Stomach (tissue), 4 donors: ENCODE measurements around the gene TSFM.

Source experiments
- CTCF ChIP-seq, 7 experiments: fragments of 450-650 bp in 4 of 7; fragments of 200-600 bp in 3 of 7; sonication (generic) in 3 of 7; IDR thresholded peaks; one replicate each; pipeline ENCODE4 v1.5.1; 2016 to 2019; ENCODE audit warnings: antibody characterized with exemption in 7 of 7, control low read depth in 2 of 7, mild to moderate bottlenecking in 1 of 7
- POLR2A ChIP-seq, 4 donors: fragments of 450-650 bp; IDR thresholded peaks; one replicate each; pipeline ENCODE4 v1.6.1; 2016; ENCODE audit warnings: antibody characterized with exemption in 4 of 4, control low read depth in 2 of 4, mild to moderate bottlenecking in 1 of 4, moderate library complexity in 1 of 4
- POLR2AphosphoS5 ChIP-seq, 3 donors: sonication (generic); formaldehyde crosslinking; IDR thresholded peaks; one replicate each; pipeline ENCODE4 v1.6.1; 2016; ENCODE audit warnings: antibody characterized with exemption in 3 of 3

- TF ChIP-seq CTCF (IDR thresholded peaks at IDR 0.05) (no peak), POLR2AphosphoS5 (IDR thresholded peaks at IDR 0.05) (no peak), POLR2A (IDR thresholded peaks at IDR 0.05) (no peak)
Observed at GRCh38 chr12:57783861-57784260, 1.3 kb downstream of the TSFM start.
